GM12873 (cell line): Measurements from ENCODE around the gene PDZD2.

Experiments used
- TF ChIP-seq, protein P1 (sequence below): IDR thresholded peaks from 2 replicates; pipeline ENCODE4 v1.5.1; 2012; ENCODE audit warnings: low read depth, mild to moderate bottlenecking, moderate library complexity, low read length, control low read depth; ENCODE audit not compliant: insufficient read depth; ENCODE audit errors: missing control alignments

The PDZD2 gene

DNA sequence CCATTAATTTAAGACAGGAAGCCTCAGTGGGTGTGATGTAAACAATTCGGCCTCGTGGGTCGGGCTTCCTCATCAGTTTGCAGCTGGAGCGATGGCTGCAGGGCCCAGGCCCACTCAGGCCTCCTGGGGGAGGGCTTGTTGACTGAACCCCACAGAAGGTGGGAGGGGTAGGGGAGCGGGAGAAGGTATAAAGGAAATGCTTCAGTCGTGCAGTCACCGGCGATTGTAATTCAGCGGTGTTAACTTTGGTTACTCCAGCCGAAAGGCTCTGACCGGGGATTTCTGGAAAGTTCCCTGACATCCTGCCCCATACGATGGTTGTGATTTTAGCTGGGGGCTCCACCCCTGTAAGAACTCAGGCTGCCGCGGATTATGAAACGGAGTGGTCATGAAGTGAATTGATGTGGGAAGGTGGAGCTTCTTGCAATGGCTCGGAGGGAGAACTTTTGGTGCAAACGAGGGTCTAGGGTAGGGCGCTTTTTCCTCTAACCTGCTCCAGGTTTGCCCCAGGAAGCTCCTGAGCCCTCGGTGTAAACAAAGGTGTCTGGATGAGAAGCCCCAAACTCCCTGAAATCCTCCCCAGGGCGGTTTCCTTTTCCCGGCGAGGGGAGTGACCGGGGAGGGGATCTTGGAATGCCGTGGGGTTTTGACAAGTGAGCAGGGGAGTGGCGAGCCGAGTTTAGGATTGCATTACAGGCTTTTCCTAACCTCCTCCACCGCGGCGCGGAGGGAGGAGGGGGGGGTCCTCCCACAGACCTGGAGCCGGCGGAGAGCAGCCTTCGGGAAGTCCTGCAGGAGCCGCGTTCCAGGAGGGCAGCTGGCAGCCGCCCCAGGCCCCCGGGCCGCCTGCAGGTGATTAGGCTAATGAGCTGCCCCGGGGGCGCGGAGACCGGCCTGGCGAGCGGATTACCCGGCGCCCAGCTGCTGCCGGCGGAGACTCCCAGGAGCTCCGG, 215.5 kb downstream of the PDZD2 start:
- TF ChIP-seq, protein P1, sequence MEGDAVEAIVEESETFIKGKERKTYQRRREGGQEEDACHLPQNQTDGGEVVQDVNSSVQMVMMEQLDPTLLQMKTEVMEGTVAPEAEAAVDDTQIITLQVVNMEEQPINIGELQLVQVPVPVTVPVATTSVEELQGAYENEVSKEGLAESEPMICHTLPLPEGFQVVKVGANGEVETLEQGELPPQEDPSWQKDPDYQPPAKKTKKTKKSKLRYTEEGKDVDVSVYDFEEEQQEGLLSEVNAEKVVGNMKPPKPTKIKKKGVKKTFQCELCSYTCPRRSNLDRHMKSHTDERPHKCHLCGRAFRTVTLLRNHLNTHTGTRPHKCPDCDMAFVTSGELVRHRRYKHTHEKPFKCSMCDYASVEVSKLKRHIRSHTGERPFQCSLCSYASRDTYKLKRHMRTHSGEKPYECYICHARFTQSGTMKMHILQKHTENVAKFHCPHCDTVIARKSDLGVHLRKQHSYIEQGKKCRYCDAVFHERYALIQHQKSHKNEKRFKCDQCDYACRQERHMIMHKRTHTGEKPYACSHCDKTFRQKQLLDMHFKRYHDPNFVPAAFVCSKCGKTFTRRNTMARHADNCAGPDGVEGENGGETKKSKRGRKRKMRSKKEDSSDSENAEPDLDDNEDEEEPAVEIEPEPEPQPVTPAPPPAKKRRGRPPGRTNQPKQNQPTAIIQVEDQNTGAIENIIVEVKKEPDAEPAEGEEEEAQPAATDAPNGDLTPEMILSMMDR = no peak

DNA sequence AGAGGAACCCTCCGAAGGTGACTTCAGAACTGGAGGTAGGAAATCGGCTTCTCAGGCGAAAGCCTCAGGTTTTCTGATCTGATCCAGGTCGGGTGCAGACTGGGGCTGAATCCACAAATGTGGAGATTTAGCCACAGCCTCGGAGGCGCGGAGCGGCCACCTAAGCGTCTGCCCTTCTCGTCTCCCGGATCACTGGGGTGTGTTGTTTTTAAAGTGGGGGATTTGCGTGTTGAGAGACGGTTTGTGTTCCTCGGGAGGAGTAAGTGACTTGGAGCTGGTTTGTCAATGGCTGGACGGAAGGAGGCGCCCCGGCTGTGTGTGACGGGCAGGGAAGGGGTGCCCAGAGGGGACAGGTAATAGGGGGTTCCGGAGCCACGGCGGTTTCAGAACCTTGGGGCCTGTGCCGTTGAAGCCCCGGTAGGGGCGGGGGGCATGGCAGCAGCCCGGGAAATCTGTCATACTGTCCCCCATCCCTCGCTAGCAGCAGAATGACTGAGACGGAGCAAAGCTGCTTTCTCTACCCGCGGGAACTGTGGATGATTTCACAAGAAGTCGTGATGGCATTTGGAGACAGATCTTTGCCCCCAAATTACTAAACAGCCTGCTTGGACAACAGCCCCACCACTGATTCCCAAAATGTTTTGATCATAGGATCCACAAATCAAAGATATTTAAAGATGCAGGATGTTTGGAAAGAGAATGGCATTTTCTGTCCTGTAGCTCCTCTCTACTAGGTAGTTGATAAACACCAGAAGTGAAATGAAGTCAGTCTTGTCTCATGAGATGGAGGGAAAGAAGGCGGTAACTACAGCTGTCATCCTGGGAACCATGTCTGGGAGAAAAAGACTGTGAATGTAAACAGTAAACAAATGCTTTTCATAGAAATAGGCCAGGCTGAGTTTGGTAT, 216.5 kb downstream of the PDZD2 start:
- TF ChIP-seq, protein P1 = no peak

DNA sequence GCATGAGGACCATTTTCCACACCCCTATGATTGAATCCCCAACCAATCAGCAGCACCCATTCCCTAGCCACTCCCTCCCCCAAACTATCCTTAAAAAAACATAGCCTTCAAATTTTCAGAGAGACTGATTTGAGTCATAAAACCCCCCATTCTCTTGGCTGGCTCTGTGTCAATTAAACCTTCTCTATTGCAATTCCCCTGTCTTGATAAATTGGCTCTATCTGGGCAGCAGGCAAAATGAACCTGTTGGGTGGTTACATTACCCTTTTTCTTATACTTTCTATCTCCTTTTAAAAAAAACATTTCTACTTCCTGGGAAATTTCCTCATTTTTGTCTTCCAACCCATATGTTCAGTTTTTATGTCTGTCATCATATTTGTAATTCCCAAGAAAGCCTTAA, 220.2 kb downstream of the PDZD2 start:
- TF ChIP-seq, protein P1 = no peak

DNA sequence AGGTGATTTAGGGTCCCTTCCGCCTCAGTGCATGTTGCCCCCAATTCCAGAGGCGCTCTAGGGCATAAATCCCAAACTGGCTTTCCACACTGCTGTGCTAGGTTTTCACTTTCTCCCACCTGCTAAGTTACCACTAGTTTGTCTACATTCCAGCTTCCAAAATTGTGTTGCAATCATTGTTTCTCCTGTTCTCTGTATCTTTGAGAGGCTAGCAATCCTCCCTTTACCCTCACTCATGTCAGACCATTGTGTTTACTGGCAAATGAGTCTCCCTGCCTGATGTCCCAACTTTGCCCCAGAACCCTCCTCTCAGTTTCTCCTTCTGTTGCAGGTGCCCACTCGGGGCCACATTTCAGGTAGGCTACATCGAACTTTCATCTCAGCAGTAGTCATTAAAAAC, 221.3 kb downstream of the PDZD2 start:
- TF ChIP-seq, protein P1 = no peak

DNA sequence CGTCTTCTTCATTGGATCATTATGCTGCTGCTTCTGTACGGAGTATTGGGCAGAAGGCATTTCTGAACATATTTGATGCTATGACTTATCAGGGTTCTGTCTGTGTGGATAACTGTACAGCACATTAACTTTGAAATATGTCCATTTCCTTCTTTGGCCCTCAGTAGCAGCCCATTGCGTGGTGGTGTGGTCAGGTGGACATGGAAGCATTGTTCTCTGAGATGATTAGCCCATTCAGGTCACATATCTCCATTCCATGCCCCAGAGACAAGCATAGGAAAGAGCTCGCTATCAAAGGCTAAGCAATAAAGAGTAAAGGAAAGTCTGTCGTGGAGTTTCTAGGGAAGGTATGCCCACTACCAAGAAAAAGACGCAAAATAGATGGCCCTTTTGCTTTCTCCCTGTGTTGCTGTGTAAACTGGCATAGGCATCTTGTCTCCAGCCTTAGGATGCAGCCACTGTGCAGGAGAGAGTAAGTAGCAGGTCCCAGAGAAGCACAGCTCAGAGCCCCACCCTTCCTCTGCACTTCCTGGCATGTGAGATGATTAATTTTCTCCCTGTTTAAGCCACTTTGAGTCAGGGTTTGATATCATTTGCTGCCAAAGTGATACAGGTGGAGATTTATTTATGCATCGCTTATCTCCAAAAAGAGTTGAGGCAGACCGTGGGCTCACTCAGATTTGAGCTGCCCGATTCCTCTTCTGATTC, 221.9 kb downstream of the PDZD2 start:
- TF ChIP-seq, protein P1 = no peak

DNA sequence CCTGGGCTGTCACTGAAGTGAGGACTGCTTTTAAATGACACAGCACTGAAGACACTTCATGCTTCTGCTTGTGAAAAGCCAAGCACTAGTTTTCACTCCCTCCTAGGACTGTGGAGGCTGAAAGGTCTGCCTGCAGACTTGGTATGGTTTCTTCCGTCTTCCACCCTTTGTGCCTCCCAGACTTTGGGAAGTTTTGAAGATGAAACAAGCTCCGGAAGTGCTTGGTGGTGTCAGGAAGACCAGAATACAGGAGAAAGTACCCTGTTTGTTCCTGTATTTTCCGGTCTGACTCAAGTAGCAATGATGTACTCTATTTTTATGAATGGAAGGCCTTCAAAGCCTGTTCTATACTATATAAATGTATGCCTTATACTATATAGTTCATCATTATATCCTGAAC, 222.7 kb downstream of the PDZD2 start:
- TF ChIP-seq, protein P1 = no peak
